Keratinocyte (primary cell): ENCODE data around the gene TLR9.

Experiments
- EZH2 ChIP-seq: IDR thresholded peaks from one replicate; pipeline ENCODE4 v1.6.1; 2012; ENCODE audit warnings: inconsistent platforms, mild to moderate bottlenecking, low read length, moderate library complexity
- TF ChIP-seq, protein P1 (sequence below), 3 experiments: IDR thresholded peaks in 1 of 3; conservative IDR thresholded peaks in 1 of 3; optimal IDR thresholded peaks in 1 of 3; 2 replicates in 2 of 3; 3 replicates in 1 of 3; pipeline versions ENCODE3 to v1.5.1; 2011; ENCODE audit warnings: low read length in 3 of 3, mild to moderate bottlenecking in 3 of 3, moderate library complexity in 2 of 3, control low read depth in 1 of 3, inconsistent platforms in 1 of 3; ENCODE audit not compliant: insufficient read depth in 2 of 3; ENCODE audit errors: extremely low read depth in 1 of 3

DNA sequence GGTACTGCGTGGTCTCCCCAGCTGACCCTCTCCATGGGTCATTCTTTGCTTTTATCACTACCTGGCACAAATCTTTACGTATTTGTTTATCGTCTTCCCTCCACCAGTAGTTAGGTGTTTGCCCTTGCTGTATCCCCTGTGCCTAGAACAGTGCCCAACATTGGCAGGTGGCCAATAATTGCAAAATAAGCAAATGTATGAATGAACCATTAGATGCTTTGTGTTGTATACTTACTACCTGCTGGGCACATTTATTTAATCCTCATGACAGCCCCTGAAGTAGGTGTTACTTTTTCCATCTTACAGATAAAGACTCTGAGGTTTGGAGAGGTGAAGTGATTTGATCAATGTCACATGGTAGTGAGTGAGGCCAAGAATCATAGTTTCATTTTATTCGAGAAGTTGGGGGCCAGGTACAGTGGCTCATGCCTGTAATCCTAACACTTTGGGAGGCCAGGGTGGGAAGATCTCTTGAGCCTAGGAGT is 15.5 kb upstream of the TLR9 start:
- TF ChIP-seq, protein P1, sequence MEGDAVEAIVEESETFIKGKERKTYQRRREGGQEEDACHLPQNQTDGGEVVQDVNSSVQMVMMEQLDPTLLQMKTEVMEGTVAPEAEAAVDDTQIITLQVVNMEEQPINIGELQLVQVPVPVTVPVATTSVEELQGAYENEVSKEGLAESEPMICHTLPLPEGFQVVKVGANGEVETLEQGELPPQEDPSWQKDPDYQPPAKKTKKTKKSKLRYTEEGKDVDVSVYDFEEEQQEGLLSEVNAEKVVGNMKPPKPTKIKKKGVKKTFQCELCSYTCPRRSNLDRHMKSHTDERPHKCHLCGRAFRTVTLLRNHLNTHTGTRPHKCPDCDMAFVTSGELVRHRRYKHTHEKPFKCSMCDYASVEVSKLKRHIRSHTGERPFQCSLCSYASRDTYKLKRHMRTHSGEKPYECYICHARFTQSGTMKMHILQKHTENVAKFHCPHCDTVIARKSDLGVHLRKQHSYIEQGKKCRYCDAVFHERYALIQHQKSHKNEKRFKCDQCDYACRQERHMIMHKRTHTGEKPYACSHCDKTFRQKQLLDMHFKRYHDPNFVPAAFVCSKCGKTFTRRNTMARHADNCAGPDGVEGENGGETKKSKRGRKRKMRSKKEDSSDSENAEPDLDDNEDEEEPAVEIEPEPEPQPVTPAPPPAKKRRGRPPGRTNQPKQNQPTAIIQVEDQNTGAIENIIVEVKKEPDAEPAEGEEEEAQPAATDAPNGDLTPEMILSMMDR (optimal IDR thresholded peaks at IDR 0.05 in 1 of 3, IDR thresholded peaks at IDR 0.05 in 1 of 3, conservative IDR thresholded peaks at IDR 0.05 in 1 of 3; ENCODE audit: extremely low read depth in 1 of 3, insufficient read depth in 2 of 3, low read length in 3 of 3): no peak
- no peak for TF ChIP-seq EZH2
